A204.1 (cell line): ENCODE measurements around the gene MPPED2.

Experiments
- FAIRE-seq: peaks from 2 replicates; lab custom pipeline; 2012; peaks lifted over from hg19 to GRCh38; lab: Jason Lieb, UNC

Gene MPPED2

GRCh38 chr11:30483056-30483455 is 103.1 kb downstream of the MPPED2 start:
- FAIRE-seq, result no peak

- no peak for FAIRE-seq
These were observed 104.4 kb downstream of the MPPED2 start for GRCh38 chr11:30481796-30482195.

- FAIRE-seq, result no peak
These were observed 104.8 kb downstream of the MPPED2 start for GRCh38 chr11:30481330-30481729.

DNA sequence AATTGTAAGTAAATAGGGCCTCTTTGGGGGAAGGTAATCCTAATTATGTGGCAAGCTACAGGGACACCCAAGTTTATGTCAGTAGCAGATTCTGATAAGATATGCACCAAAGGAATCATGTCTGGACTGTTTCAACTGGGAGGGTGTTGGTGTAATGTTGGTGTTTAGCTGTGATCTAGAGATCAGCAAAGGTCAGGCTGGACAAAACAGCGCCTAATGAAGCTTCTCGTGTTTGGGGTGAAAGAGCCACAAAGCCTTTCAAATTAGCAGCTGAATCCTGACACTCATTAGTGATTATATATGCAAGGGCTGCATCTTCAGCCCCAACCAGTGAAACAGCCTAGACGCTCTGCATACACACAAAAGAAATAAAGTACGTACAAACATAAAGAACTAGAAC is 106.3 kb downstream of the MPPED2 start:
- no peak for FAIRE-seq

GRCh38 chr11:30478923-30479322 is 107.2 kb downstream of the MPPED2 start:
- FAIRE-seq, result no peak

DNA sequence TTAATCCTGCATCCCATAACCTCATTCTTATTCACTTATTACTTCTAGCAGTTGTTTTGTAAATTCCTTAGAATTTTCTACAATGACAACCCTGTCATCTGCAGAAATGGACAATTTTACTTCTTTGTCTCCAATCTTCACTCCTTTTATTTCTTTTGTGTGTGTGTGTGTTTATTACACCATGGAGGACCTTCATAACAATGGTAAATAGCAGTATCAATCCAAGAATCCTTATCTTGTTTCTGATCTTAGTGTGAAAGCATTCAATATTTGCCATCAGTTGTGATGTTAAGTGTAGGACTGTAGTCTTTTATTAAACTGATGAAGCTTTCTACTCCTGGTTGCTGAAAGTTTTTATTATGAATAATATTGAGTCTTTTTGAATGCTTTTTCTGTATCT is 109.1 kb downstream of the MPPED2 start:
- FAIRE-seq, result no peak

- FAIRE-seq, result no peak
These were observed 111.8 kb downstream of the MPPED2 start for GRCh38 chr11:30474151-30474954.

- FAIRE-seq, result no peak
These were observed 114.9 kb downstream of the MPPED2 start for GRCh38 chr11:30471244-30471643.

GRCh38 chr11:30468881-30469280 is 117.3 kb downstream of the MPPED2 start:
- FAIRE-seq, result no peak

DNA sequence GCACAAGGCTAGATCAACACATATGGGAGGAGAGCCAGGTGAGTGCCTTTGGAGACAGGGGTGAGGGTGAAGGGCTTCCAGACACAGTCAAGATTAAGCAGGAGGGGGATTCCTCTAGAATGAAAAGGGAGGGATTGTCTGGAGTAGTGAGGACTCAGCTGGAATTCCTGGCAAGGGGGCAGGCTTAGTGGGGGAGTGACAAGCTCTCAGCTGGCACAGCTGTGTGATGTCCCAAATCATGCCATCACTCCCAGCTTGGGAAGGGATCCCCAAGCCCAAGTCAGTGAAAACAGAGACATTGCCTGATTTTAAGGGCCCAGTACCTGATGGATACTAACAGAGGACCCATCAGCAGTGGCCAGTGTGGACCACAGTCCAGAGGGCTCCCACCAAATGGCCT is 119.0 kb downstream of the MPPED2 start:
- FAIRE-seq, result no peak

GRCh38 chr11:30465623-30466022 is 120.5 kb downstream of the MPPED2 start:
- no peak for FAIRE-seq

- no peak for FAIRE-seq
These were observed 121.0 kb downstream of the MPPED2 start for GRCh38 chr11:30465192-30465591.

DNA sequence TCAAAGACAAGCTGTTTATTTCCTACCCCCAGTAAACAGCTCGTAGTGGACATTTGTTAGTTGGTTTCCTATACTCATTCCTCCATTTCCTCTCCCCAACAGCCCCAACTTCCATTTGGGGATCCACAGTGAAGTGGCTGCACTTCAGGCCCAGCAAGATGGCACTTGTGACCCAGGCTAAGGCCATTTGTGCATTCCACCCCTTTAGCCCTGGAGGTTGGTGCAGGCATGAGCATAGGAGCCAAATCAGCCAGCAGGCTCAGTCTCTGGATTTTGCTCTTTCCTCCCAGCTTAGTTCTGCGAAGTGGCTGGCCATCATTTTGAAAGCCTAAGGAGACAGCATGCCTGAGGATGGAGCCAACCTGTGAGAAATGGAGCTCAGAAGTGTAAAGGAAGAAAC is 122.9 kb downstream of the MPPED2 start:
- FAIRE-seq, result no peak

DNA sequence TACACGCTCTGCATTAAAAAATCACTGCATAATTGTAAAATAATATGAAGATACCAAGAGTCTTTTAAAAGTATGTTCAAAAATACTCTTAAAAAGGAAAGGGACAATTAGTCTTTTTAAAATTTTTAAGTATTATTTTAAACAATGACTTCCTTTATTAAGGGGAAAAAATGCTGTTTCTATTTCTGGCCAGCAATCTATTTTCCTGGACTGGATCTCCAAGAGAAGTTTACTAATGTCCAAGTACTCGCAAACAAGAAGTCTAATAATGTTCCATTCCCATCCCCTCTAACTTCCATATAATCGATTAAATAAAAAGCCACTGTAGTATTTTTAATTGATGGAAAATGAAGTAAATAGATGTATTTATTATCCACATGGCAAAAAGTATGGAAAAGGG is 123.7 kb downstream of the MPPED2 start:
- peak; percentile 84 for FAIRE-seq

GRCh38 chr11:30459821-30460220 is 126.3 kb downstream of the MPPED2 start:
- FAIRE-seq, result no peak

DNA sequence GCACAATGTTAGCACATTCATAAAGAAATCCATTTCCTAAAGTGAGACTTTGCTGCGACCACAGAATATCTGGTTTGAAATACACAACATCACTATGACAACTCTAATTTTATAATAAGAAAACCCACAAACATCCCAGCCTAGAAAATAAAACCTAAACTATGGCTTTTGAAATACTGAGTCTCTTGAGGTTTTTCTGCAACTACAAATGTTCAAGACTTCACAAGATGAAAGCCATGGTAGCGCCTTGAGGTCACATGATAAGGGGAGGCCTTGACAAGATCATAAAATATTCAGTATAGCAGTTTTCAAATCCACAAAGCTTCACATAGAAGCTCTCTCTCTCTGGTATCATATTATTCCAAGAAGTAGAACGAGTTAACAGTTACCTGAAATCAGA is 126.8 kb downstream of the MPPED2 start:
- FAIRE-seq, result no peak

- FAIRE-seq, result no peak
These were observed 127.6 kb downstream of the MPPED2 start for GRCh38 chr11:30458541-30458940.

- no peak for FAIRE-seq
These were observed 129.1 kb downstream of the MPPED2 start for GRCh38 chr11:30457087-30457486.

- FAIRE-seq, result no peak
These were observed 131.1 kb downstream of the MPPED2 start for GRCh38 chr11:30455025-30455424.

DNA sequence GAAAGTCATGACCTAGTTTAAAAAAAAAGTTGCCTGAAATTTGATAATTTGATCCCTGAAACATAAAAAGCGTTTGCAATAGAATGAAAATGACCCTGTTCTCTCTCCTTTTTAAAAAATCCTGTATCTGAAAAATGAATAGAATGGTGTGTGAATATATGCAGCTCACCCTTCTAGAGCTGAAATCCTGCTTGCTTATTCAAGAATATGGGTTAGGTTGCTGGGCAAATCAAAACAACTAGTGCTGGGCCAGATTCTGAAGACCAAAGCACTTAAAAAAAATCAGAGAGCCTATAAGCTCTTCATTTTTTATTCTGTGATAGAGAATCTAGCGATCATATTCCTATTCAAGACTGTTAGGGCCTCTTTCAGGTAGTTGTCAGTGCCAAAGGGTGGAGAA is 131.6 kb downstream of the MPPED2 start:
- FAIRE-seq, result no peak

DNA sequence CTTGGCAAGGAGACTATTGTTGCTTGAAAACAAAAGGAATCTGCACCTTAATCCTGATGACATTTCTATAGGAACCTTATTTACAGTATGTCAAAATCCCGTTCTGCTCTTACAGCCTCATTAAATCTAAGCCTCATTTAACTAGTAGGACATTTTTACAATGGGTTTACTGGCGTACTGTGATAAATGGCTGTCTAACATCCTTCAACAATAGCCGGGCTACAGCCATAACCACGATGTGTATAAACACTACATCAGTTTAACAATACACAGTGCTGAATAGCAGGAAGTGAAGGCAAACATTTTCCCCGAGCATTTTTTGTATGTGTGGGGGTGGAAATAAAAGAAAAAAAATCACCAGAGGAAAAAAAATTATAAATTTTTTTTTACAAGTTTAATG is 132.0 kb downstream of the MPPED2 start:
- FAIRE-seq, result no peak

DNA sequence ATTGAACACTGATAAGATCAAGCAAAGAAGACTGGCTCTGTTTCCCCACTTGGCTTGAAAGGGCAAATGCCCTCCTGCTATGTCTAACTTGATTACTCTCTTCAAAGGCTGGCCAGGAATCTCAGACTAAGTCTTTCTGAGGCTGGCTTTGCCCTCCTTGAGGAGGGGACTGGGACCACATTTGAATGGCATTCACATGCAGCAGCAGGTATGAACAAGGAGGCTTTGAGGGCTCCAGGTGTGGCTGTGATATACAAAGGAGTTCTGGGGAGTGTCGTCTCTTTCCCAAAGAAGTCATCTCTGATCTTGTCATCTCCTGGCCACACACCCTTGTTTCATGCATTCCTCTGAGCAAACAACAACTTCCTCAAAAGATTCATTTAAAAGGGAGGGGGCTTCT is 132.4 kb downstream of the MPPED2 start:
- FAIRE-seq, result no peak

- no peak for FAIRE-seq
These were observed 133.3 kb downstream of the MPPED2 start for GRCh38 chr11:30452842-30453241.

DNA sequence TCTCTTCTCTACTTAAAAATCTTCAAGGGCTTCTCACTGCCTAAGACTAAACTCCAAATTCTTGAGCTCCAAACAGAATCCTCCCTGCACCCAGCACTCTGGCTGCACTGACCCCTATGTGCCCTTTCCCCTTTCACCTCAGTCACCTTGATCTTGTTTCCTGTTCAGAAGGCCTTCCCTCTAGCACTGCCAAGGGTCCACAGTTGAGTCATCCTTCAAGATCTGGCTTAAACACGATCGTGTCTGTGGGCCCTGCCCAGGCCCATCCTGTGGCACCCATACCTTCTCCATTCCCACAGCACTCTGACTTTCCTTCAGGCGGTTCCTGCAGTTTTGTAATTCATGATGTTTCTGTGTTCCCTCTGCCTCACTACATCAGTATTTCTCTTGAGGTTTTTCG is 134.0 kb downstream of the MPPED2 start:
- no peak for FAIRE-seq

GRCh38 chr11:30451626-30452025 is 134.5 kb downstream of the MPPED2 start:
- no peak for FAIRE-seq
